ENCODE data around the gene ITSN1.

Gene ITSN1

DNA sequence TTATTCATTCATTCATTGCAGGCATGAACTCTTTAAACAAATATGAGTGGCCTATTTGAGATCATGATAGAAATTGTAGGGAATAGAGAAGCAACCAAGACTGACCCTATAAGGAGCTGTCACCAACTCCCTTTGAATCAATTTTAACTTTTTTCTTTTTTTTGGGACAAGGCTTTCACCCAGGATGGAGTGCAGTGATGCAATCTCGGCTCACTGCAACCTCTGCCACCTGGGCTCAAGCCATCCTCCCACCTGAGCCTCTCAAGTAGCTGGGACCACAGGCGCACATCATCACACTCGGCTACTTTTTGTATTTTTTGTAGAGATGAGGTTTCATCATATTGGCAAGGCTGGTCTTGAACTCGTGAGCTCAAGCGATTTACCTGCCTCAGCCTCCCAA lies 290.4 kb downstream of the ITSN1 start:
- DNase-seq (ENCODE audit: low spot score): no peak

DNA sequence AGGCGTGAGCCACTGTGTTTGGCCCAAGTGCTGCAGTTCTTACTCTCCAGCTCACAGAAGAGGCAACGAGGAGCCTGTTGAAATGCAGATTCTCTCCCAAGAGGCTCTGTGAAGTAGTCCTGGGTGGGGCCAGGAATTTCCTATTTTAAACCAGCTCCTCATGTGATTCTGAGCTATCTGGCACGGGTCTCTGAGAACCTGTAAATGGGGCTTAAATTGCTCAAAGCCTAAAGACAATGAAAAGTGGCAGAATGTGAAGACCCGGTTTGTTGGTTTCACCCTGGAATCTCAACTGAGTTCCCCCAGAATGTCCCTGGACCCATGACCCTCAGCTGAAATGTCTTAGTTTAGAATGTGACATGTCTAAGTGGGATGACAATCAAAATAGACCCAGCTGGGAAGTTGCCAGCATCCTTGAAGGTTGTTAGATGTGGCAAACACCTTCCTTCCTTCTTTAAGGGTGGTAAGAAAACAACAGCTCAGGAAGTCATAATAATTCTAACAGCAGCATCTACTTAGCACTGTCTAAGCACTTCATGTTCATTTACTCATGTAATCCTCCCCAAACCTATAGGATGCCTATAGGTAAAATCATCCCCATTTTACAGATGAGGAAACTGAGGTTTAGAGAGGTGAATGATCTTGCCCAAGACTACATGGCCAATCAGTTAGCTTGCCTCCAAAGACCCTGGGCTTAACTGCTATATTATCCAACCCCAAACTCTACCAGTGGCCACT lies 294.2 kb downstream of the ITSN1 start:
- DNase-seq (ENCODE audit: low spot score): no peak

DNA sequence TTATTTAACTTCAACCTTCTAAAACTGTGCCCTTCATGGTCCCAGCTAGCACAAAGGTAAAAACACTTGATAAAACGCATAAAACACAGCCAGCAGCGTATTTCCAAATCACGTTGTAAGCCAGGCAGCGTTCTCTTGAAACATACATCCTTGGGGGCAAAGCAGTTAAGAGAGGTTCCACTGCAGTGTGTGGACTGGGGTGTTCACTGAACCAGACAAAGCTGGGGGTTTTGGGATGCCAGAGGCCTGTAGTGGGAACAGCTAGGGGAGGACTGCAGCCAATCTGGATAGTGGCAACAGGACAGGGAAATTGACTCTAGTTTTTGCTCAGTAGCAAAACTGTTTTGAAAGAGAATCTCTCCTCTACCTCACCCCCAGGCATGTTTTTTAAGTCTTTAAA lies 294.8 kb downstream of the ITSN1 start:
- DNase-seq (ENCODE audit: low spot score): no peak

DNA sequence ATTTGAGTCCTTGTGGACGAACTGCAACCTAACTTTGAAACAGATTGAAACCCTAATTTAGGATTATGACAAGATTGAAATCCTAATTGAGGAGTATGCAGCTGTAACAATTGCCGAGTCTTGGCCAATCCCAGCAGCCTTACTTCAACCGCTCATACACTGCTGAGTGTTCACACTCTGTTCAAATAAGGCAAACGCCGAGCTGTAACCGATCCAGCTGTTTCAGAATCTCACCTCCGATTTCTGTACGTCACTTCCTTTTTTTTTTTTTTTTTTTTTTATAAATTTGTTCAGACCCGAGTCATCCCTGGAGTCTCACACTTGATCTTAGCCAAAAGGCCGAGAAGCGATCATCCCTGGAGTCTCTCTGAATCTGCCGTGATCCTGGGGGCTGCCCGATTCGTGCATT lies 295.6 kb downstream of the ITSN1 start:
- no peak for DNase-seq (ENCODE audit: low spot score)

DNA sequence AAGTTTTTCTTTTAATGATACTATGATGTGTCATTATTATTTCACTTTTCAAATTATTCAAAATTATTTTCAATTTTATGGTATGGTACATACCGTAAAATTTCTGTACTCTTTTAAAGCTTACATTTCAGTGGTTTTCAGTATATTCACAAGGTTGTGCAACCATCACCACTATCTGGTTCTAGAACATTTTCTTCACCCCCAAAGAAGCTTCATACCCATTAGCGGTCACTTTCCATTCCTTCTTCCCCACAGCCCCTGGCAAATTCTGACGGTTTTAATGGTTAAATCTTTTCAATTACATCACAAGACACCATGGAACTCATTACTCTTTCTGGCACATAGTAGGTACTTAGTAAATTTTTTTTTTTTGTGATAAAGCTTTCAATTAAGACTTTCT lies 296.1 kb downstream of the ITSN1 start:
- DNase-seq (ENCODE audit: low spot score): no peak

DNA sequence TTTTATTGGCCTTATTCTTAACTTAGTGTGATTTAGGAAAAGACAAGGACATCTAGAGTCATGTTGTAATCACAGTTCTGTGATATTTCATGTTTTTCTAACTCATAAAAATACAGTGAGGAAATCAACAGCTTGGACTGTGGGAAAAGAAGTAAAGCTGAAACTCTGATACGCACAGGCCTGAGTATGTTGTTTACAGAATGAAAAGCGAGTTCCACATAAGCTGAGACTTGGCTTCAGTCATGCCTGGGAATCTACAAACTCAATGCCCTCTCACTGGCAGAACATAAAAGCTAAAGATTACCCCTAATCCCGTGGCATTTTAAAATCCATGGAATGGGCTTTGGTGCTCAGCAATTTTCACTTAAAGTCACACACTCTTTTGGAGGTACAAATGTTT lies 296.9 kb downstream of the ITSN1 start:
- no peak for DNase-seq (ENCODE audit: low spot score)

DNA sequence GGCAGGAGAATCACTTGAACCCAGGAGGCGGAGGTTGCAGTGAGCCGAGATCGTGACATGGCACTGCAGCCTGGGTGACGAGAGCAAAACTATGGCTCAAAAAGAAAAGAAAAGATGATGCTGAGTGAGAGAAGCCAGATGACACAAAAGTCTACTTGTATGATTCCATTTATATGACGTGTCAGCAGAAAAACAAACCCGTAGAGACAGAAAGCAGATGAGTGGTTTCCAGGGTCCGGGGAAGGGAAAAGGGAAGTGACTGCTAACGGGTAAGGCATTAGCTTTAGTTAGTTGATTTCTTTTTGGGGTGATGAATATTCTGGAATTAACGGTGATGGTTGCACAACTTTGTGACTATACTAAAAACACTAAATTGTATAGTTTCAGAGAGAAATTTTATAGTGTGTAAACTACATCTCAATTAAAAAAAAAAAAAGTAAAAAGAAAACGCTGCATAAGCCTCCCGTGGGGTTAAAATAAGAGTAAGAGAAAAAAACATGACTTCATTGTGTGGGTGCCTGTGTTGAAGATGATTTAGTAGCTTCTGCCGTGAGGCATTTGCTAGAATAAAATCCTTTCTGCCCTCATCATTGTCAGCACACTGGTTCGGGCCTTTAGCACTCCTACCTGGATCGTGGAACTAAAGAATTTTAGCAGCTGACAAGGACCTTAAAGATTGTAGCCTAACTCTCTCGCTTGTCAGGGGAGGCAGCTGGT lies 298.0 kb downstream of the ITSN1 start:
- DNase-seq (ENCODE audit: low spot score): no peak

DNA sequence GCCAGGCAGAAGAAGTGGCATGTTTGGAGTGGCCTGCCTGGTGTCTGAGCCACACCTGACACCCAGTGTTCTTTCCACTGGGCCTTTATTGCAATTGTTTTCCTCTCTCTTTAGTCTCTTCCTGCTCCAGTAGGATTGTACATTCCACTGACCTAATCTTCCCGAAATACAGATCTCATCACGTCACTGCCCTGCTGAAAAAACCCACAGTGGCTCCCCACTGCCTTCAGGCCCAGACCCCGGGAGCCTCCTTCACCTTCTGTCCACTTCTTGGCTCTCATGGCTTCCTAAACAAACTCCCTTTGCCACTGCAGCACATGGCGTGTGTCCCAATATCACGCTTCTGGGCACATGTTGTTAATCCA lies 298.6 kb downstream of the ITSN1 start:
- DNase-seq (ENCODE audit: low spot score): no peak

DNA sequence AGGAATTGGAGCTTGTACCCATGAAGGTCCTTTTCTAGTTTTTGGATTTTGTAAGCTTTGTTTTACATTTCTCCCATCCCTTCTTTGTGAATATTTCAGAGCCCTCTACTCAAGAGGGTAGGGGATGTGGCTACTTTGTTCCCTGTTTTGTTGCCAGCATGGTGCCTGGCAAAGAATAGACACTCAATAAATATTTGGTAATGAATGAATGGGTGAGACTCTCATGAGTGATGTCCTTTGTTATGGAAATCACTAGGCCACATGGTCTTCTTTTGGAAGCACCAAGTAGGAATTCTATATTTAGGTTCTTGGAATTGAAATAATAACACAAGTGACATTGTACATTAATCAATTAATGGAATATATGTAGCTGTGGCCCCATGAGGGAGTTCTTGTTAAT lies 300.1 kb downstream of the ITSN1 start:
- DNase-seq (ENCODE audit: low spot score): no peak

DNA sequence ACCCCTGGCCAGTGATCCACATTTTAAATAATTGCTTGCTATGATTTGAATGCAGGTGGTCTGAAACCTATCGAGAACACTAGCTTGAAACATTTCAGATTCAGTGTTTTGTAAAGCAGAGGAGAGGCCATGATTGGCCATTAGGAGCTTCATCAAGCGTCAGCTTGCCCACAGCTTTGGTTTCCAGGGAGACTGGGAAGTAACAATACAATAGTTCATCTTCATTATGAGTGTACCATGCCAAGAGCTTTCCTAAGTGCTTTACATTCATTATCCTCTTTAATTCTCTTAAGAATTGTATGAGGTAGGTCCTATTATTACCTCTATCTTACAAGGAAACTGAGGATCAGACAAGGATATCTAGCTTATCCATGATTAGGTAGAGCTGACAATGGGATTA lies 301.0 kb downstream of the ITSN1 start:
- DNase-seq (ENCODE audit: low spot score): no peak

DNA sequence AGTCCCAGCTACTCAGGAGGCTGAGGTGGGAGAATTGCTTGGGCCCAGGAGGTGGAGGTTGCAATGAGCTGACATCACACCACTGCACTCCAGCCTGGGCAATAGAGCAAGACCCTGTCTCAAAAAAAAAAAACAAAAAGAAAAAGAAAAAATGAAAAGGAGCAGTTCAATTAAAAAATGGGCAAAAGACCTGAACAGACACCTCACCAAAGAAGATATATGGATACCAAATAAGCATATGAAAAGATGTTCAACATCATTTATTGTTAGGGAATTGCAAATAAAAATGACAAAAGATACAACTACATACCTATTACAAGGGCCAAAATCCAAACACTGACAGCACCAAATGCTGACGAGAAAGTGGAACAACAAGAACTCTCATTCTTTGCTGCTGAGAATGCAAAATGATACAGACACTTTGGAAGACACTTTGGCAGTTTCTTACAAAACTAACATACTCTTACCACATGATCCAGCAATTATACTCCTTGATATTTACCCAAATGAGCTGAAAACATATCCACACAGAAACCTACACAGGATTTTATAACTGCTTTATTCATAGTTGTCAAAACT lies 302.0 kb downstream of the ITSN1 start:
- DNase-seq (ENCODE audit: low spot score): no peak

DNA sequence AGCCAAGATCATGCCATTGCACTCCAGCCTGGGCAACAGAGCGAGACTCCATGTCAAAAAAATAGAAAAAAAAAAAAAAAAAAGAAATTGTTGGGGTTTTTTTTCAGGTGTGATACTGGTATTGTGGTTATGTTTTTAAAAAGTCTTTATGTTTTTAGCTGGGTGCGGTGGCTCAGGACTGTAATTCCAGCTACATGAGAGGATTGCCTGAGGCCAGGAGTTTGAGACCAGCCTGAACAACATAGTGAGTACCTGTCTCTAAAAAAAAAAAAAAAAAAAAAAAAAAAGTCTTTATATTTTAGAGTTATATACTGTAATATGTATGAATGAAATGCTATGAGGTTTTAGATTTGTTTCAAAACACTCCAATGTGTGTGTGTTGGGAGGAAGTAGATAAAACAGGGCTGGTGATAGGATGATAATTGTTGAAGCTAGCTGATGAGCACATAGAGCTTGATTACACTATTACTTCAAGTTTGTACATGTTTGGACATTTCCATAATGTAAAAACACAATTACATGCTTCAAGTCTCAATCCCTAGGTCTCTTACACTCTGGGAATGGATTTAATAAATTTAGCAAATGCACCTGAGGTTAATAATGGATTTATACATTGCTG lies 303.5 kb downstream of the ITSN1 start:
- no peak for DNase-seq (ENCODE audit: low spot score)

DNA sequence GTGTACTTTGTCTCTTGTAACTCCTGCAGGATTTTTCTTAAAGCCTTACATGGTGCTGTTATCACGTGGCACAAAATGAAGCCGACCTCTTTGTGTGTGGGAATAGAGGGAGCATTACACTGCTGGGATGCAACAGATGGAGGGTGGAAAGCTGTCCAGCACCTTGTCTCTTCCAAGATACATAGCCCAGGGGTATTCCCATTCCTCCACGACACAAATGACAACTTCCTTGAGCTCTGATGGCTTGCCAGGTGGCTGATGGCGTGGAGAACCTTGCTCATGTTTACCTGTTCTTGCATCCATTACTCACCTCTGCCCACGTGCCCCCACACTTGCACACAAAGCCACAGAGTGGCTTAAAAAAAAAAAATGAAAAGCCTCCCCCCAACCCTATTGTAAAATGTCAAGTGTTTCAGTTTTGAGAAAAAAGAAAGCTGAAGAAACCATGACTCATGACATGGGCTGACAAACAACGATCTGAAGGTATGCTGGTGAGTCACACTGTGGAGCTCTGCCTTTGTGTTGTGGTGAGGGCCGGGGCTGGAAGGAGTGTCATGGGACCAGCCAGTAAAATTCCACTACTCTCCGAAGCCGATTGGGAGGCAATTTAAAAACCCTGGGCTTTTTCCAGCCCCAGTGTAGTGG lies 305.3 kb downstream of the ITSN1 start:
- DNase-seq (ENCODE audit: low spot score): peak; percentile 100

DNA sequence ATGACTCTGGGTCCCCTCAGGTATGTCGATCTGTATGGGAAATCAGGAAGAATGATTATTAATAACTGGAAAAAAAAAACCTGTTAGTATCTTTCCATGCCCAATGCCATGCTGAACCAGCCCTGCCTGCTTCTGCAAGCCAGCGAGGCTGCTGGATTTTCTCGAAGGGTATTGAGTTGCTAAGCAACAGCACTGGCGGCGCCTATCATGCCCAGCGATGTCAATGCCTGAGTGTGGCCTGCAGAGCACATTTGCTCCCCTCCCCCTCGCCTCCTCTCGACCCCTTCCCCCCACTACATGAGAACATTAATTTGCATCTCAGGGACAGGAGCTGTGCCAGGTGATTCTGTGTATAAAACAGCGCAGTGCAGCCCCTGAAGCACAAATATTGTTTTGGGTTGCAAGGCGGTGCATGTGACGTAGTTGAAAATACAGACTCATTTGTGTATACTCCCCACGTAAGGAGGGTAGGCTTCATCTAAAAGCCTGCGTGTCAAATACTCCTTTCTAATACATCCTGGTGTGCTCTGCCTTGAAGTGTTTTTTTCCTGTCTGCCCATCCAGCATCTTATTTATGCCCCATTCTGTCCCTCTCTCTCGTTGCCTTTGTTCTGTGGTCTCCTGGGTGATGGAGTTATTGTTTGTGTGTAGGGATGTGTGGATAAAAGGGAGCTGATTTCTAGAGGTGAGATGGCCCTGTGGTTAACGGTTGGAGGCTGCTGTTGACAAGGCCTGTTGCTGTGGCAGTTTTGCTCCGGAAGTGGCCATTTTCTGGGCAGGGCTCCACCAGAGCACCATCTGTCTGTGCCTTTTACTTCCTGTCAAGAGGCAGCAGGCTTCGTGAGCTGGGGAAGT lies 306.0 kb downstream of the ITSN1 start:
- peak; percentile 93 for DNase-seq (ENCODE audit: low spot score)

DNA sequence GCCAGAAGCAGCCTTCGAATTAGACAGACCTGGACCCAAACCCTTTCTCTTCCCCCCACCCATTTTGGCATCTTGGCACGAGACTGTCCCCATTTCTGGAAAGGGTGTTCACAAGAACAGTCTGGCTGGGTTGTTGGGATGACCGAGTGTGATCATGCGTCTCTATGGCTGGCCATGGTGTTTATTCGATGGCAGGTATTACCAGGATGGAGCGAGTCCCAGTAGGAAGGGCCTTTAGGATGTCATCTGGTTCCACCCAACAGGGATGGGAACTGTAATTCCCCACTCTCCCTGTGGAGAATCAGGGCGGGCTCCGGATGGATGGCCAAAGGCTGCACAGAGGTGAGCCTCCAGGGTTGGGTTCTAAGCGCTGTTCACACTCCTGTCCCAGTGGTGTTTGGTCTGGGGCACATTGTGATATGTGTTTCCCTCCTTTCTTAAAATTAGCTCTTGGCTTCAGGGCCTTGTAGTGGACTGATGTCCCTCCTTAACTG lies 306.7 kb downstream of the ITSN1 start:
- no peak for DNase-seq (ENCODE audit: low spot score)

Data from SW480 (cell line).